Naive B cell (primary cell): ENCODE data around the gene NPHP4. TPM values are rescaled to one million over a fixed set of nuclear protein-coding genes. Genes with fewer than 3 reads are reported as not detected.
"Not testable (repeated sequence)": the region's sequence is repeated elsewhere in the genome, so short reads cannot be mapped to it uniquely, and the experiment has no call there.

Experiments
- ATAC-seq, 2 donors: fragments of 150-1000 bp; cut with Tn5 transposase; 2 replicates each; pipeline ENCODE4 v1.10.0; 2021; ENCODE audit warnings: low read depth in 2 of 2, mild to moderate bottlenecking in 2 of 2, moderate library complexity in 2 of 2
- DNase-seq: peaks from one replicate; pipeline ENCODE4 v3.0.0; 2022
- H3K27ac Mint-ChIP-seq, 6 donors: one replicate each; pipeline ENCODE4 v1.8.0; 2020 to 2022; ENCODE audit warnings: mild to moderate bottlenecking in 6 of 6, mixed read lengths in 6 of 6, moderate library complexity in 5 of 6, inconsistent platforms in 2 of 6
- H3K27me3 Mint-ChIP-seq, 3 donors: one replicate each; pipeline ENCODE4 v1.8.0; 2021 to 2022; ENCODE audit warnings: mixed read lengths in 3 of 3, mild to moderate bottlenecking in 1 of 3
- H3K36me3 Mint-ChIP-seq, 2 donors: one replicate each; pipeline ENCODE4 v1.8.0; 2020 to 2022; ENCODE audit warnings: mixed read lengths in 2 of 2, inconsistent platforms in 1 of 2, mild to moderate bottlenecking in 1 of 2
- H3K4me1 Mint-ChIP-seq, 3 donors: one replicate each; pipeline ENCODE4 v1.8.0; 2020 to 2022; ENCODE audit warnings: mixed read lengths in 3 of 3, inconsistent platforms in 1 of 3, mild to moderate bottlenecking in 1 of 3, moderate library complexity in 1 of 3
- H3K4me3 Mint-ChIP-seq, 8 donors: one replicate each; pipeline ENCODE4 v1.8.0; 2020 to 2022; ENCODE audit warnings: mild to moderate bottlenecking in 8 of 8, mixed read lengths in 8 of 8, moderate library complexity in 8 of 8, inconsistent platforms in 2 of 8
- H3K9me3 Mint-ChIP-seq, 7 donors: one replicate each; pipeline ENCODE4 v1.8.0; 2020 to 2022; ENCODE audit warnings: mixed read lengths in 7 of 7, mild to moderate bottlenecking in 5 of 7, inconsistent platforms in 2 of 7, moderate library complexity in 1 of 7
- polyA plus RNA-seq, 6 donors: library from polyadenylated mRNA; unstranded; fragments of 300-500 nt; fragmentation: Illumina TruSeq; gene quantifications; one replicate each; pipeline ENCODE4 v1.2.3, GENCODE V29; 2021; ENCODE audit warnings: low read depth in 6 of 6

Gene NPHP4
- polyA plus RNA-seq, 6 donors from 2014 or later, result 0.51 to 1.1 (median 0.68) TPM; not detected in 1

GRCh38 chr1:5922700-5923330 is 69.4 kb downstream of the NPHP4 start:
- not testable (repeated sequence) for H3K27ac Mint-ChIP-seq, ATAC-seq, H3K4me1 Mint-ChIP-seq, H3K4me3 Mint-ChIP-seq, H3K9me3 Mint-ChIP-seq, DNase-seq, H3K27me3 Mint-ChIP-seq
- H3K36me3 Mint-ChIP-seq, result peaks cover 16 to 20% of the 10 kb centered on the region in 2 donors

- Mint-ChIP-seq H3K4me3 (no peak overlapping the region), H3K36me3 (peaks cover 11 to 16% of the 10 kb centered on the region in 2 donors), H3K4me1 (no peaks in the 10 kb centered on the region), H3K9me3 (peaks cover 1 to 10% (median 3%) of the 10 kb centered on the region in 7 donors), H3K27ac (peak overlapping the region in 1 of 6 donors; percentile 52), H3K27me3 (no peaks in the 10 kb centered on the region)
- DNase-seq, result no peak
- ATAC-seq, result no peak
These were observed 70.6 kb downstream of the NPHP4 start for GRCh38 chr1:5921671-5922070.

GRCh38 chr1:5921129-5921528 is 71.1 kb downstream of the NPHP4 start:
- ATAC-seq (no peak), DNase-seq (no peak)
- no peaks in the 10 kb centered on the region for H3K27me3 Mint-ChIP-seq
- peaks cover 10 to 16% of the 10 kb centered on the region in 2 donors for H3K36me3 Mint-ChIP-seq
- H3K9me3 Mint-ChIP-seq, result peaks cover 1 to 10% (median 3%) of the 10 kb centered on the region in 7 donors
- peaks cover 0 to under 1% (median under 1%) of the 10 kb centered on the region in 3 donors for H3K4me1 Mint-ChIP-seq
- no peak overlapping the region for H3K27ac Mint-ChIP-seq
- H3K4me3 Mint-ChIP-seq, result no peak overlapping the region

- no peak for DNase-seq
- peaks cover 0 to 10% (median 3%) of the 10 kb centered on the region in 7 donors for H3K9me3 Mint-ChIP-seq
- no peaks in the 10 kb centered on the region for H3K27me3 Mint-ChIP-seq
- H3K27ac Mint-ChIP-seq, result no peak overlapping the region
- H3K36me3 Mint-ChIP-seq, result peaks cover 10 to 16% of the 10 kb centered on the region in 2 donors
- ATAC-seq, result no peak
- H3K4me1 Mint-ChIP-seq, result peaks cover 5 to 7% (median 6%) of the 10 kb centered on the region in 3 donors
- no peak overlapping the region for H3K4me3 Mint-ChIP-seq
These were observed 72.0 kb downstream of the NPHP4 start for GRCh38 chr1:5920201-5920600.

- Mint-ChIP-seq H3K27me3 (no peaks in the 10 kb centered on the region), H3K27ac (peak overlapping the region in 1 of 6 donors; percentile 22), H3K9me3 (no peaks in the 10 kb centered on the region), H3K36me3 (peaks cover 0 to 4% of the 10 kb centered on the region in 2 donors), H3K4me3 (no peak overlapping the region), H3K4me1 (peaks cover 5 to 12% (median 6%) of the 10 kb centered on the region in 3 donors)
- ATAC-seq (no peak), DNase-seq (no peak)
These were observed 74.0 kb downstream of the NPHP4 start for GRCh38 chr1:5918275-5918649.

- H3K27ac Mint-ChIP-seq, result peak overlapping the region in 1 of 6 donors; percentile 22
- H3K27me3 Mint-ChIP-seq, result no peaks in the 10 kb centered on the region
- H3K9me3 Mint-ChIP-seq, result no peaks in the 10 kb centered on the region
- DNase-seq (no peak), ATAC-seq (no peak)
- H3K4me1 Mint-ChIP-seq, result peaks cover 5 to 12% (median 6%) of the 10 kb centered on the region in 3 donors
- H3K36me3 Mint-ChIP-seq, result no peaks in the 10 kb centered on the region
- no peak overlapping the region for H3K4me3 Mint-ChIP-seq
These were observed 74.5 kb downstream of the NPHP4 start for GRCh38 chr1:5917591-5918274.

- ATAC-seq (no peak), DNase-seq (no peak)
- Mint-ChIP-seq H3K36me3 (no peaks in the 10 kb centered on the region), H3K27ac (peak overlapping the region in 1 of 6 donors; percentile 66), H3K4me1 (peaks cover 5 to 12% (median 6%) of the 10 kb centered on the region in 3 donors), H3K9me3 (no peaks in the 10 kb centered on the region), H3K4me3 (no peak overlapping the region), H3K27me3 (no peaks in the 10 kb centered on the region)
These were observed 75.0 kb downstream of the NPHP4 start for GRCh38 chr1:5917281-5917590.

- DNase-seq (no peak), ATAC-seq (no peak)
- Mint-ChIP-seq H3K4me3 (no peak overlapping the region), H3K27ac (peak overlapping the region in 1 of 6 donors; percentile 66), H3K27me3 (no peaks in the 10 kb centered on the region), H3K9me3 (no peaks in the 10 kb centered on the region), H3K36me3 (no peaks in the 10 kb centered on the region), H3K4me1 (peaks cover 5 to 12% (median 6%) of the 10 kb centered on the region in 3 donors)
These were observed 75.5 kb downstream of the NPHP4 start for GRCh38 chr1:5916572-5917280.

GRCh38 chr1:5915587-5916571 is 76.3 kb downstream of the NPHP4 start:
- Mint-ChIP-seq H3K27ac (peak overlapping the region in 1 of 6 donors; percentile 69), H3K4me3 (no peak overlapping the region), H3K27me3 (no peaks in the 10 kb centered on the region), H3K9me3 (no peaks in the 10 kb centered on the region), H3K36me3 (no peaks in the 10 kb centered on the region), H3K4me1 (peaks cover 5 to 12% (median 6%) of the 10 kb centered on the region in 3 donors)
- ATAC-seq (peak; percentile 37 to 58), DNase-seq (peak; percentile 5)

GRCh38 chr1:5914676-5915365 is 77.4 kb downstream of the NPHP4 start:
- Mint-ChIP-seq H3K36me3 (no peaks in the 10 kb centered on the region), H3K9me3 (no peaks in the 10 kb centered on the region), H3K4me3 (peak overlapping the region in 1 of 8 donors; percentile 47), H3K4me1 (peaks cover 5 to 12% (median 6%) of the 10 kb centered on the region in 3 donors), H3K27me3 (no peaks in the 10 kb centered on the region), H3K27ac (peak overlapping the region in 3 of 6 donors; percentile 12 to 69 (median 26))
- DNase-seq (no peak), ATAC-seq (no peak)

GRCh38 chr1:5913876-5914275 is 78.3 kb downstream of the NPHP4 start:
- no peak for DNase-seq
- no peaks in the 10 kb centered on the region for H3K27me3 Mint-ChIP-seq
- no peak for ATAC-seq
- no peaks in the 10 kb centered on the region for H3K36me3 Mint-ChIP-seq
- H3K27ac Mint-ChIP-seq, result no peak overlapping the region
- H3K4me3 Mint-ChIP-seq, result no peak overlapping the region
- no peaks in the 10 kb centered on the region for H3K9me3 Mint-ChIP-seq
- H3K4me1 Mint-ChIP-seq, result peaks cover 5 to 12% (median 6%) of the 10 kb centered on the region in 3 donors

- no peak for ATAC-seq
- H3K27ac Mint-ChIP-seq, result peak overlapping the region in 1 of 6 donors; percentile 68
- H3K9me3 Mint-ChIP-seq, result no peaks in the 10 kb centered on the region
- no peaks in the 10 kb centered on the region for H3K36me3 Mint-ChIP-seq
- peaks cover 5 to 12% (median 6%) of the 10 kb centered on the region in 3 donors for H3K4me1 Mint-ChIP-seq
- H3K27me3 Mint-ChIP-seq, result no peaks in the 10 kb centered on the region
- no peak overlapping the region for H3K4me3 Mint-ChIP-seq
- DNase-seq, result no peak
These were observed 79.0 kb downstream of the NPHP4 start for GRCh38 chr1:5913078-5913845.
